Fibroblast of pulmonary artery (primary cell): ENCODE results near the gene BABAM2.
A peak's percentile ranks its signal among the peaks of the same experiment; 100 is the strongest.
"Not testable (repeated sequence)": the region's sequence is repeated elsewhere in the genome, so short reads cannot be mapped to it uniquely, and the experiment has no call there.

Experiments used
- DNase-seq: peaks from one replicate; pipeline ENCODE4 v3.0.0-alpha.2; 2010; ENCODE audit warnings: low read depth
- H3K4me3 ChIP-seq: replicated peaks from 2 replicates; pipeline ENCODE4 v1.5.1; 2011; ENCODE audit warnings: low read depth, mild to moderate bottlenecking, control low read depth, low read length, moderate library complexity
- TF ChIP-seq, protein P1 (sequence below): IDR thresholded peaks from 2 replicates; pipeline ENCODE4 v1.5.1; 2011; ENCODE audit warnings: mild to moderate bottlenecking, control low read depth, low read length, inconsistent platforms; ENCODE audit errors: missing control alignments

The BABAM2 gene

DNA sequence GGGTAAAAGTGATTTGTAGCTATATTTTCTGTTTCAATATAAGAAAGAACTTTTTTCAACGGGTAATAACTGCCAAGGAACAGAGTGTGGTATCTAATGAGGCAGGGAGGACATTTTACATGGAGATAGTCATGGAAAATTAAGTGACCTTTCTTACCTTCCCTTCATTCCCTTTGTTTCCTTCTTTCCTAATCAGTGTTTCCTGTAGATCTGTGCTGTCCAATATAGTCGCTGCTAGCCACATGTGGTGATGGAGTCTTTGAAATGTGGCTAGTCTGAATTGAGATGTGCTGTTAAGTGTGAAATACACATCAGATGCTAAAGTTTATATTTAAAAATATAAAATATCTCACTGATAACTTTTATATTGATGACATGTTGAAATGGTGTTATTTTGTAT lies 81.8 kb downstream of the BABAM2 start:
- TF ChIP-seq, protein P1, sequence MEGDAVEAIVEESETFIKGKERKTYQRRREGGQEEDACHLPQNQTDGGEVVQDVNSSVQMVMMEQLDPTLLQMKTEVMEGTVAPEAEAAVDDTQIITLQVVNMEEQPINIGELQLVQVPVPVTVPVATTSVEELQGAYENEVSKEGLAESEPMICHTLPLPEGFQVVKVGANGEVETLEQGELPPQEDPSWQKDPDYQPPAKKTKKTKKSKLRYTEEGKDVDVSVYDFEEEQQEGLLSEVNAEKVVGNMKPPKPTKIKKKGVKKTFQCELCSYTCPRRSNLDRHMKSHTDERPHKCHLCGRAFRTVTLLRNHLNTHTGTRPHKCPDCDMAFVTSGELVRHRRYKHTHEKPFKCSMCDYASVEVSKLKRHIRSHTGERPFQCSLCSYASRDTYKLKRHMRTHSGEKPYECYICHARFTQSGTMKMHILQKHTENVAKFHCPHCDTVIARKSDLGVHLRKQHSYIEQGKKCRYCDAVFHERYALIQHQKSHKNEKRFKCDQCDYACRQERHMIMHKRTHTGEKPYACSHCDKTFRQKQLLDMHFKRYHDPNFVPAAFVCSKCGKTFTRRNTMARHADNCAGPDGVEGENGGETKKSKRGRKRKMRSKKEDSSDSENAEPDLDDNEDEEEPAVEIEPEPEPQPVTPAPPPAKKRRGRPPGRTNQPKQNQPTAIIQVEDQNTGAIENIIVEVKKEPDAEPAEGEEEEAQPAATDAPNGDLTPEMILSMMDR: no peak
- DNase-seq: no peak
- H3K4me3 ChIP-seq: no peak overlapping the region

DNA sequence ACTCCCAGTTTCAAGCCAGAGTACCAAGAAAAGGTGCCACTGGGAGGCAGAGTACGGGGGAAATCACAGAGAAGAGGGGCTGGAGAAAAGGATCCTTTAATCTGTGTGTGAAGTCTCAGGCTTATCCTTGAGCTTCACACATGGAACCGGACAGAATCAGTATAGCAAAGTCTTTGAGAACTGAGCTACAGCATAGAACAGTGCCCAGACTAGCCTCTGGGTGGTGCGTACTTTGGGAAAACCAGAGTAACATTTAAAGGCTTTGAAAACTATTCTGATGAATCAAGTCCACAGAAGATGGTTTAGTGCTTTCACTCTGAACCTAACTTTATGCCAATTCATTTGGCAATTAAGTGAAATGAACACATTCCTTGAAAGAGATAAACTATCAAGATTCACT lies 83.1 kb downstream of the BABAM2 start:
- H3K4me3 ChIP-seq: no peak overlapping the region
- TF ChIP-seq, protein P1: peak; percentile 28
- DNase-seq: peak; percentile 34

DNA sequence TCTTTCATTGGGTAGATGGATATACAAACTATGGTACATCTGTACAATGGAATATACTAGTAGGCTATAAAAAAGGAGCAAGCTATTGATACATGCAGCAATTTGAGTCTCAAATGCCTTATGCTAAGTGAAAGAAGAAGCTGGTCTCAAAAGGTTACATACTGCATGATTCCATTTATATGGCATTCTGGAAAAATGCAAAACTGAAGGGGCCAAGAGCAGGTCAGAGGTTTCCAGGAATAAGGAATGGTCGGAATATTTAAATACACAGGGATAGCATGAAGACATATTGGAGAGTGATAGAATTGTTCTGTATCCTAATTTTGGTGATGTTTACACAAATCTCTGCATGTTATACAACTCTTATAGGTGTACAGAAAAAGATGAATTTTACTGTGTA lies 85.8 kb downstream of the BABAM2 start:
- TF ChIP-seq, protein P1: no peak
- DNase-seq: no peak
- H3K4me3 ChIP-seq: no peak overlapping the region

DNA sequence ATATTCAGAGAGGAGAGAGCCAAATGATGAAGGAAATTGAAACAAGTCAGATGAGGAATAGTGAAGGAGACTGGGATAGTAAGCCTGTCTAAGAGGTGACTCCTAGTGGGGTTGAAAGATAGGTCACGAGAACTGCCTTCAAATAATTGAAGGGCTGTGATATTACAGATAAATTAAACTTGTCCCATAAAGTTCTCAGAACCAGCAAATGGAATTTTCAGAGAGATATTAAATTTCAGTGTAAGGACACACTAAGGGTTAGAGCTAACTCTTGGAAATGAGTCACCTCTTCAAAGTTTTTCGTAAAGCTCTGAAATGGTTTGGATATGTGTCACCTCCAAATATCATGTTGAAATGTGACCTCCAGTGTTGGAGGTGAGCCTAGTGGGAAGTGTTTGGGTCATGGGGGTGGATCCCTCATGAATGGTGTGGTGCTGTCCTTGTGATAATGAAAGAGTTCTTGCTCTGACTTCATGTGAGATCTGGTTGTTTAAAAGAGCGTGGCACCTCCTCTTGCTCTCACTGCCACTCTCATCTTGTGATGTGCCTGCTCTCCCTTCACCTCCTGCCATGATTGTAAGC lies 87.3 kb downstream of the BABAM2 start:
- H3K4me3 ChIP-seq: no peak overlapping the region
- peak; percentile 85 for DNase-seq
- TF ChIP-seq, protein P1: no peak

DNA sequence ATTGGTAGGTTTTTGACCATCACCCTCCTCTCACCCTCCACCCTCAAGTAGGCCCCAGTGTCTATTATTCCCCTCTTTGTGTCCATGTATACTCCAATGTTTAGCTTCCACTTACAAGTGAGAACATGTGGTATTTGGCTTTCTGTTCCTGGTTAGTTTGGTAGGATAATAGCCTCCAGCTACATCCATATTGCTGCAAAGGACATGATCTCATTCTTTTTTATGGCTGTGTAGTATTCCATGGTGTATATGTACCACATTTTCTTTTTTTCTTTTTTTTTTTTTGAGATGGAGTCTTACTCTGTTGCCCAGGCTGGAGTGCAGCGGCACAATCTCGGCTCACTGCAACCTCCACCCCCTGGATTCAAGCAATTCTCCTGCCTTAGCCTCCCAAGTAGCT lies 88.2 kb downstream of the BABAM2 start:
- not testable (repeated sequence) for H3K4me3 ChIP-seq, DNase-seq

DNA sequence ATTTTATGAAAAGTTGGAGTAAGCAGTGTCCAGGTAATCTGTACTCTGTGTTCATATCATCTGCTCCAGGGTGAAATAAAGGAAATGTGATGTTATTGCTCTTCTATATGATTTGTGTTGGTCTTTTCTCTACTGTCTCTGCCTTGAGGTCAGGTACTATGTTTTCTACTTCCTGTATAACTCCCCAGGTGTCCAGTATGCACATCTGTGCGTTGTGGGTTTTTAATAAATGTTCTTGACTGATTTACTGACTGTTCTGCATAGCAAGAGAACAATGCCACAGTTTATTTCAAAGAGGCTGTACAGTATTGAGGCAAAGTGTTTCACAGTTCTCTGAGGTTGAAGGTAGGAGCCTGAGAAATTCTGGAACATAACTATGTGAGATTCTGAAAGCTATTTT lies 89.7 kb downstream of the BABAM2 start:
- no peak overlapping the region for H3K4me3 ChIP-seq
- no peak for DNase-seq
- TF ChIP-seq, protein P1: no peak

DNA sequence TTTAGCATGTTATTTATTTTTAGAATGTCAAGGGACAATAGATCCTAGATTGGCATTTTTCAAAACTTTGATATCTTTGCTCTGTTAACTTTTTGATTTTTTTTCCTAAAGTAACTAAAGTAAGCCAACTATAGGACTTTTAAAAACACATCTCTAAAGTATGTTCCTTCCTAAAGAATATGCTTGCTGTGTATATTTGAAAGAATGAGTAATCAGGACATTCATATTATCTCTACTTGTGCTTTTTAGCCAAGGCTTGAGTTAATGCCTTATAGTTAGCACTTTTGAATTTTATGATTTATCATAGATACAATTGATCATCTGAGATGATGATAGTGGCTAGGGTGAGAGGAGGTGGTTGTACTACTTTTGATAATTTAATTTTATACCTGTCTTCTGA lies 93.6 kb downstream of the BABAM2 start:
- H3K4me3 ChIP-seq: no peak overlapping the region
- TF ChIP-seq, protein P1: no peak
- no peak for DNase-seq
